GM21526 (cell line): Measurements from ENCODE around the gene TBC1D7.

Experiments
- ATAC-seq: cut with Tn5 transposase; IDR thresholded peaks from one replicate; pipeline ENCODE4 v1.9.1; 2021; ENCODE audit warnings: moderate library complexity; ENCODE audit not compliant: unreplicated experiment, low FRiP score

Gene TBC1D7

DNA sequence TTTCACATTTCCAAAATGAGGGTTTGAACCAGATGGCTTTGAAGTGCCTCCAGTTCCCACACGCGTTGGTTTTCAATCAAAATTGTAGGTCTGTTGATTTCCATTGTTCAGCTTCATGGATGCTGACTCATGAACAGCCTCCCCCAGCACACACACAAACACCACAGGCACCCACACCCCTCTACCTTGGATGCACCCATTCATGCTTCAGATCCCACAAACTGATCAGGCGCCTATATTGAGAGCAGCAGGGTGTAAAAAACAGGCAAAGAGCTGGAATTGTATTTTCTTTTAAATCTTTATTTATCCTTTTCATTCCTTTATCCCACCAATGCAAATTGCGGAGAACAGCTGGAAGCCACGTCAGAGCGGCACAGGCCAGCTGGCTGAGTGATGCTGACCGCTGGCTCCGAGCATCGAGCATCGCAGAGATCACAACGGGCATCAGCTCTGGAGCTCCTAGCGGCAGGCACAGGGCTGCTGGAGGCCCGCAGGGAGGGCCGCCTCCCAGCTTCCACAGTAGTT lies 29.3 kb upstream of the TBC1D7 start:
- ATAC-seq = no peak

DNA sequence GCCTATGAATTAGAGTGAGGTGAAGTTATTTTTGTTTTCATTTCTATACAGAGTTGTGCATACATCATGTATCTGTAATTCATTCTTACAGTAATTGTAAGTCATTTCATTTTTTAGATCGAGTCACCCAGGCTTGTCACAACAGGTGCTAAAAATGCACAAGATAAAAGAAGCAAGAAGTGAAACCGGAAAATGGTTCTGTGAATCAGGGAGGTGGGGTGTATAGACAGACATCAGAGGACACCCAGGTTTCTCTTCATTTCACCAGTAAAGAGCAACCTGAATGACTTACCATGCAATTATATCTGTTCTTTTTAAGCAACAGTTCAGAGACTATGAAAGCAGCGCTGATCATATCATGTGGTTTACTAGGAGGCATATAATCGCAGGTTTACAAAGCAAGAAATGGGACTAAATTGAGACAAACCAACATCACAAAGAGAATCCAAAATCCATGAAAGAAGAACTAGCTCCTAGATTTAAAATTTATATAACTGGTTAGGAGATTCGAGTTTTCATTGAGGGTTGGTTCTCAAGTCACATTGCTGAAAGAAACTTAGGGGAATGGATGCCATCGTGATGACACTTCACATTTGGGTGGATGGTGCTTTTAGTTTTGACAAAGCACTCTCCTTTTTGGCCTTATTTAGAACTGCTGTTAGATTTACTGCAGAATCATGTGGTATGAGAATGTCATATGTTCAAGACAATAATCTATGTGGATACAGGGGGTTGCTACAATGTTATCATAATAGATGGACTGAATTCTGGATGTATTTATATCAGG lies 27.9 kb upstream of the TBC1D7 start:
- ATAC-seq = peak; percentile 90

DNA sequence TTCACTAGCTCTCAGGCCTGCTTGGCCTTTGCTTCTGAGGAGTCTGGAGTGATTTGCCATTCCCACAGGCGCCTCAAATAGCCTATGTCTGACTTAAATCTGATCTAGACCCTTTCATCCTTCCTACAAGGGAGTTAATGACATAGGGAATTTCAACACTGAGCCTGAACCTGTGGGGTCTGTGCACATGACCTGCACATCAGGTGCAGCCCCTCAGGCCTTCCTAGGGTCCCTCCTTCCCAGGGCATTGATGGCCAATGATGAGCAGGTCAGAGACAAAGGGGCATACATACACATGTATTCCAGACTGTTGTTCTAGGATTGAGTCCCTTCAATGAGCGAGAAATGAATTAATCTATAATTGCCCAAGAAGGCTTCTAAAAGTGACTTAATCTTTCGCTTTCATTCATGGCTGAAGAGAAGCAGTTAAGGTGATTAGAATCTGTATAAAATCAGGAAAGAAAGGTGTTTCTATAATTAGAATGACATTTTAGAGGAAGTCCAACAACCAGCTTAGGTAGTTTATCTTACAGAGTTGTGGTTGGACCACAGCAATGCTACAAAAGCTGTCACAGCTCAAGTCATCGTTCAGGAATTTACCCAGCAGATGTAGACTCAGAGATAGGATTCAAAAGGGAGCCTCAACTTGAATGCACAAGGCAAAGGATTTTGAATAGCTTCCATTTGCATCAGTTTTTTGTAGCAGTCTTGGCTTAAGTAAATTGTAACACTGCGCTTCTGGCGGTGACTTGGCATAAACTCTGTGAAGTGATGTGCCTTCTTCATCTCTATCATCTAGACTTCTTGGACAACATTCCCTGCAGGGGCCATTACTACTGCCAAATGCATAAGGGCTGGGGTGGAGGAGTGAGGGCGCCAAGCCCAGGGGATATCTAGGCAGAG lies 27.0 kb upstream of the TBC1D7 start:
- ATAC-seq = no peak

DNA sequence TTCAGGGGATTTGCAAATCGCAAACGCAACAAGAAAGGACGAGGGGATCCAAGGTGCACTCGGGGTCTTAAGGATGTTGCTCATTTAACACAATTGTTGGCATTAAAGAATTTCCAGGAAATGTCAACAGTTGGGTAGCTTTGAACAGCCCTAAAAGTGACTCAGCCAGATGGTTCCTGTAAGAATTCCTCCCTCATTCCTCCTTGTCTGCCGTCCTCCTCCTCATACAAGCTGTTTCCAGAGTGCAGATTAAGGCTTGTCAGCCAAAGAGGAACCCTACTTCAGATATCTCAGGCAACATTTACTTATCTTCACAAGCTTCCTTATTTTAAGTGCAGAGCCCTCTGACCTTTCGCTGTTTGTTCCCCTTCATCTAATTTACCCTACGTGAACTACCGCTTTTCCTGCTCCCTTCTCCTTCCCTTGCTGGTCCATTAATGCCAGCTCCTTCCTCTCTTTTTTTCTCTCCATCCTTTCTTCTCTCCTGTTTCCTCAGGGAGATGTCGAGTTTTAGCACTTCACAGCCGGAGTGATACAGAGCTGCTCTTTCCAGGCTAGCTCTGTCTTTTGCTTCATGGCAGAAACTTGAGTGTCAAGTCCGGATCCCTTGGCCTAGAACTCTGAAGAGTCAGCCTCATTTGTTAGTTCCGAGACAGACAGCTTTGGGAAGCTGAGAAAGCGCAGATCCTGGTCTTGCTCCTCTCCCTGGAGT lies 26.1 kb upstream of the TBC1D7 start:
- ATAC-seq = no peak

DNA sequence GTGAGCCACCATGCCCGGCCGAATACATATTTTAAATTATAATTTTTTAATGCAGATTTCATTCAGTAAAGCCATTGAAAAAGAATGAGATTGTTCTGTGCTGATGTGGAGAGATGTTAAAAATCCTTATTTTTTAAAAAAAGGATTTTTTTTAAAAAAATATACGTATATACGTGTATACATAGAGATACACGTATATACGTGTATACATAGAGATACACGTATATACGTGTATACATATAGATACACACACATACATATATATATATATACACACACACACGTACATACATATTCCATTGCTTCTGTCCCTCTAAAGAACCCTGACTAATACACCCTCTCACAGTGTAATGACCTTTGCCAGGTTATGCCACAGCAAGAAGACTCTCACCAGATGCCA lies 23.8 kb upstream of the TBC1D7 start:
- ATAC-seq = no peak

DNA sequence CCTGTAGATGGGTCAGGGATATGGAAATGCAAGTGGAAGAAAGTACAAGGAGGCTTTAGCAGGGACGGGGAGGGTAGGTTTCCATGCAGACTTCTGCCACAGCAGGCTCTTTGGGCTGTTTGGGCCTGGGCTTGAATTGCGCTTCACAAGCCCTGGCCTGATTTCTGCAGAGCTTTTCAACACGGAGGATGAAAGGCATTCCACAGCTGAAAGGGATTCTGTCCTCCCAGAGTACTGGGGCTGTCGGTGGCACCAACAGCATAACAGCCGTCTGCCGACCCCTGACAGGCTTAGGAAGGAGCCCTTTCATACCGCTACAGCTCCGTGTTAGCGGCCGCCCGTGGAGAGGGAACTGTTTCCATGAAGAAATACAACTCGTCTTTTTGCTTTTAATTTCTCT lies 22.9 kb upstream of the TBC1D7 start:
- no peak for ATAC-seq

DNA sequence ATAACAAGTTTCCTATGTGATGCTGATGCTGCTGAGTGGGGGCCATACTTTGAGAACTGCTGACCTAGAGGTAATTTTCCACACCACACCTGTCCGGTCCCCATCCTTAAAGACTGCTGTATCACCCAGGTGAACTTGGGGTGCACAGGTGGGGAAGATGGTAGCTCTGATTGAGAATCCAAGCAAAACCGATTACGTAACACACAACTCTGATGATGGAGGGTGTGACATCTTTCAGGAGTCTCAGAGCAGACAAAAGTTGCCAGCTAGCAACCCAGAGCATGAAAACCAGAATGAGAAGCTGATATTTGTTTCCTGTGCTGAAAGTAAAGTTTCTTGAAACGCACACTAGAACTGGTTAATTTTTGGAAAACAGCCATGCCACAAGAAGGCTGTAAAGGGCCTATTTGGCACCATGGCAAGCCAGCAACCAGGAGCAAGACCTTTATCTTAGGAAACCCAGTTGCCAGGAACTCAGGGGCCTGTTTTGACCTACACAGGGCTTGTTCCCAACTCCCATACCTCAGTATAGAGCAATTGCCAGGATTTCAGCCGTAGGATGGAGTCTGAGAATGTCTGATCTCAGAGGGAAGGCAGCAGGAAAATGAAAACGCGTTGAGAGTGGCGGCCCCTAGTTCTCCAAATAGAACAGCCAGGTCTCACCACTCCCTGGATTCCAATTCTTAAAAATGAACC lies 21.6 kb upstream of the TBC1D7 start:
- no peak for ATAC-seq

DNA sequence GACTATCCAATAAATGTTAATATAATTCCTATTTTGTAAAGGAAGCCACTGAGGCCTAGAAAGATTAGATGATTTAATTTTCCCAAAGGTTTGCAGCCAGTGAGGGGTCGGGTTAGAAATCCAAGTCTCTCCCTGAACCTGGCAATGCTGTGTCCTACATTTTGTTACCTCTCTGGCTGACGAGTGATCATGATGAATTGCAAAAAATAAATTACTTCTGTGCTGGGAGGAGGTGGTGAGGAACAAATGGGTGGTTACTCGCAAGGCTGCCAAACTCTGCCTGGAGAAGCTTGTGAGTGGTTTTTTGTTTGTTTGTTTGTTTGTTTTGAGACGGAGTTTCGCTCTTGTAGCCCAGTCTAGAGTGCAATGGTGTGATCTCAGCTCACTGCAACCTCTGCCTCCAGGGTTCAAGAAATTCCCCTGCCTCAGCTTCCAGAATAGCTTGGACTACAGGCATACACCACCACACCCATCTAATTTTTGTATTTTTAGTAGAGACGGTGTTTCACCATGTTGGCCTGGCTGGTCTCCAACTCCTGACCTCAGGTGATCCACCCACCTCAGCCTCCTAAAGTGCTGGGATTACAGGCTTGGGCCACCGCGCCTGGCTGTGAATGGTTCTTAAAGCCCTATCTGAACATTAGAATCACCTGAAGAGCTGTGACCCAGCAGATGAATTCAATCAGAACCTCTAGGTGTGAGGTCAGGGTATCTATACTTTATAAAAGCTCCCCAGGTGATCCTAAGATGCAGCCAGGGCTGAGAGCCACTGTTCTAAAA lies 20.2 kb upstream of the TBC1D7 start:
- ATAC-seq = no peak

DNA sequence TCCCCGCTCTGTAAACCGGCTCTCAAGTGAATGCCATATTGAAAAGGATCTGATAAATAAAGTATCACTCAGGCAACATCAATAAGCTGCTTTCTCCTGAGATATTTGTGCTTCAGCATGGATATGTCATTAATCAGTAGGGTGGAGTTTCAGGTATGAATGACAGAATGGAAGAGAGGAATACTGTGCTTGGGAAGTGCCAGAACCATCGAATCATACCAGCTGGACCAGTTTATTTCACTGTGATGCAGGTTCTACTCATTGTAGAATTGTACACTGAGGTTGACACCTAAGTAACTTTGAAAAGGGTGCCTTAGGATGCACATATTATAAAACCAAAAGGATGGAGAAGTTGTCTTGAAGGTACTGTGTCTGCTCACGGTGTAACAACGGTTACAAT lies 17.9 kb upstream of the TBC1D7 start:
- no peak for ATAC-seq

DNA sequence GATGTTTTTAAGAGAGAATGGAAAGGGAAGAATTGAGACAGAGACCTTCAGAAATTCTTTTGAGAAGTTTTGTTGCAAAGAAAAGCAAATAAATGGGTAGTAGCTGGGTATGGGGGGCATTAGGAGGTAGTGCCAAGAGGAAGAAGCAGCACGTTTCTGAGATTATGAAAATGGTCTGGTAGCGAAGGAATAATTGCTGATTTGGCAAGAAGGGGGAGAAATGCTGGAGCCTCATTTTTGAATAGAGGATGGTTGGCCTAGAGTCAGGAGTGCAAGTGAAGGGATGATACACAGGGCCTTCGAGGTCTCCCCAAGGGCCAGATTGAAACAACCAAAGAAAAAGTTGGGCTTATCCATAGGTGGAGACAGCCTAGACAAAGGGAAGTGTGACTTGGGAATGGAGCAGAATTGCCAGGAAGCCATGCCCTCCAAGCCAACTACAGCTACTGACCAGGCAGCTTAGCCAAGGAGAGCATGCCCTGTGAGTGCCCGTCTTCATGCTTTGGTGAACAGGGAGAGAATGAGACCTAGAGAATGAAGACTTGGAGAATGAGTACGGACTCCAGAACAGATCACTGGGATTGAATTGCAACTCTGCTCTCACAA lies 14.2 kb upstream of the TBC1D7 start:
- ATAC-seq = no peak

DNA sequence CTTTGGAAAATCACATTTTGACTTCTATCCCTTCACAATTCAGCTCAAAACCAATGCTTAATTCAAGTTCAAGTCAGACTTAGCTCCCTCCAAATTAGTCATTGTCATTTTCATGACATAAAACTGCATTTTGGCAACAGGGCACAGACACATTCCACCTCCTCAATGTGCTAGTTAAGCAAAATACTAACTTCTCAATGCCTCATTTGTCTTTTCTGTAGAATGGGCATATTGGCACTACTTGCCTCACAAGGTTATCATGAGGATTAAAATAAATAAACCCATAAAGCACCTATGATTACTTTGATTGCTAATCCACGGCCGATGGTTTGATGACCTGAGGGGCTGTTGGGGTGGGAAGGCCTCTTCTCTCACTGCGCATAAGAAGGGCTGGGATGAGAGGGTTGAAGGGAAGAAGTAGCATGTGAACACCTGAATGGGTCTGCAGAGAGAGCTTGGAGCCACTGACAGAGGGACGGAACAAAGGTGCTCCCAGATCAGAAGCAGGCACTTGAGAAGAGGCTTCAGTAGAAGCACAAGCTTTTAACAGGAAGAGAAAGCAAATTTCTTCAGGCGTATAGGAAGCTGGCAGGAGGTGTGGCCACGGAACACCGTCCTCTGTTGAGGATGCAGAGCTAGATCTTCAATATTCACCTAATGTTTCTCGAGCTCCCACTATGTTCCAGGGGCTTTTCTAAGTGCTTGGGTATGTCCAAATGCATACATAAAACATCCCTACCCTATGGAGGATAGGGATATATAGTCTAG lies 11.7 kb upstream of the TBC1D7 start:
- no peak for ATAC-seq

DNA sequence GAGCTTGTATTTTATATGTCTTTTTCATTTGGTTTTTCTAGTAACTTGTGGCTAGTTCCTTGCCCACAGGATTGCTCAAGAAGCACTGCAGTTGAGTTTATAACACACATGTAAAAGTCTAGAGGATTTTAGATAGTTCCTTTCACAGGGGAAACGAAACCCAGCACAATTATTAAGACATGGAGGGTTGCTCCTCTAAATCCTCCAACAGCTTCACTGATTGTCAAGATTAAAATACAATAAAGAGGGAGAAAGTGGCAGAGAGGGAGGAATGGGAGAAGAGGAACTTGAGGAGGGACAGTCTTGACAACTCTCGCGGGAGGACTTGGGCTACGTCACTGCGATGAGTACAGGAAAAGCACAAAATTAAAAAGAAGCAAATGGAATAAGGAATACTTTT lies 9.7 kb upstream of the TBC1D7 start:
- no peak for ATAC-seq

DNA sequence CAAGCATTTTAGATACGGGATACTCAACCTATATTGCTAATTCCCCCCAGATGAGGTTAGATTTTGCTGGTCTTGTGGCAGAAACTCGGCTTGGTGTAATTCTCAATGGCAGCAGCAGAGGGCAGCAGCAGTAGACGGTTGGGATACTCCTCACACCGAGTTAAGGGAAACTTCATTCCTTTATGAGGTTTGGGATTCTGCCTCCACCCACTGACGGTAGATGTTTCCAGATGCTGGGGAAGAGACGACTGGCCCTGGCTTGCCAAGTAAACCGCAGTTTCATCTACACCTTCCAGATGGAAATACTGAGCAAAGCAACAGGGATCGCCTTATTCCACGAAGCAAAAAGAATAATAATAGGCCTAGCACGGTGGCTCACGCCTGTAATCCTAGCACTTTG lies 8.2 kb upstream of the TBC1D7 start:
- ATAC-seq = no peak

DNA sequence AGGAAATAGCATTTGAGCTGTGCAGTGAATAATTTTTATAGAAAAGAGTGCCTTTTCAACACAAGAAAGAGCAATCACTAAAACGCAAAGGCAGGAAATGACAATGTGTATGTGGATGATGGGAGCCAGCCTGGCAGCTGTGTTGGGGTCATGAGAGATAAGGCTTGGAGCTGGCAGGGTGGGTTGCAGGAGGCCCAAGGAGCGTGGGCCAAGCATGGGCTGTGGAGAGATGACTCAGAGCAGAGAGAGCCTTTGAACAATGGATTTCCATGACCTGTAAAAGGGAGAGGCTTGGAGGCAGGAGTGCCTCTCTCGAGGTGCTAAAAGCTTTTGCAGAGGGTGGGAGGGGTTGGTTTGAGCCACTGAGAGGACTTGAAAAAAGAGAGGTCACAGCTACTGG lies 6.6 kb upstream of the TBC1D7 start:
- no peak for ATAC-seq

DNA sequence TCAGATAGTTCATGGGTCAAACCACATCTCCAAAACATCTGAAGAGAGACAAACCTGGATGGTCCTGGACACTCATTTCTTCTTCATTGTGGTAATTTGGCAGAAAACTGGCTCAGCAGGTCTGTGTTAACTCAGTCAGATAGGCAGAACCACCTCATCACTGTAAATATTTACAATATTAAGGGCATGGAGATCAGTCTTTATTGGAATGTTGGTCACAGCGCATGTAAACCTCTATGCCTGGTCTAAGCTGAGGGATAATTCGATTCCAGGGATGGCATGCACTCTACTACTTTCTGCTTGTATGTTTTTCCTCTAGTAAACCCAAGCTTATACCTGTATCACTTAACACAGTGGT lies 4.0 kb upstream of the TBC1D7 start:
- no peak for ATAC-seq

DNA sequence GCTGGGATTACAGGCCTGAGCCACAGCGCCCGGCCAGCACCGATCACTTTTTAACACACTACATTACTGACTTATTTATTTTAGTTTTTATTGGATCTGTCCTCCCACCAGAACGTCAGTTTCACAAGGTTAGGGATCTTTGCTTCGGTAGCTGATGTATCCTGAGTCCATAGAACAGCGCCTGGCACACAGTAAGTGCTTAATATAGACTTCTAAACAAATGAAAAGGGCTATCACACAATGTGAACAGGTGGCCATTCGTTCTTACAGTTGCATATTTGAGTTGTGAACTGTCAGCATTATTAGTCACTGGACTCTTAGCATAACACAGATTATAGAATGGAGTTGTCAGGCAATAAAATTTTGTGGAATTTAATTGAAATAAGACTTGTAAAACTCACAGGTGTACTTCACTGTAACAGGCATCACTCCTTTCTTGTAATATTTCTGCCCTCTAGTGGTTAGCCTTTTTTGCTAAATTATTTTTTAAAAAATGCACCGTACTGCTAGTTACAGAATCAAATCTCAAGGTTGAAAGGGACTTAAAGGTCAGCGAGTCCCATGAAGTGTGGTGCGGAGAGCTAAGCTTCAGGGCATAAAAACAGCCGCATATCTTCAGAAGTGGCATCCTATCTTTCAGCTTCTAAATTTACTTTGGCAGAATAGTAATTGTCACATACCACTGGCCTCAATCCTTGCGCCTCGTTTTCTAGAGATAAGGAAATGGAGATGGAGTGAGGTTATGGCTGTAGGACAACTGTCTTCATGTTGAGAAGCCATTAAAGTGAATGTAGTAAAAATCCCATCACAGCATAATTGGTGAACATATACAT lies 3.4 kb upstream of the TBC1D7 start:
- no peak for ATAC-seq

DNA sequence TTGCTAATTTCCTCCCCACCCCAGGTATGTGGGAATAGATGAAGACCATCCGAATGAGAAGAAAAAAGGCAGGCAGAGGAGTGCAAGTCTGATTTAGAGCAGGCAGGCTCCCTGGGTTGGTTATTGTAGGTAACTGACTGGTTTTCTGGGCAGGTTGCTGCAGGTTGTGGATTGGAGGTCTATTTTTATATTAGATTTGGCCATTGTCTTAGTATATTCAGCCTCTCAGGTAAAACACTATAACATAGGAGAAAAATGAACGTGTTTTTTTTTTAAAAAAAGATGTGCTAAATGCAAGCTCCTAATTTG lies 492 bp upstream of the TBC1D7 start:
- ATAC-seq = no peak

DNA sequence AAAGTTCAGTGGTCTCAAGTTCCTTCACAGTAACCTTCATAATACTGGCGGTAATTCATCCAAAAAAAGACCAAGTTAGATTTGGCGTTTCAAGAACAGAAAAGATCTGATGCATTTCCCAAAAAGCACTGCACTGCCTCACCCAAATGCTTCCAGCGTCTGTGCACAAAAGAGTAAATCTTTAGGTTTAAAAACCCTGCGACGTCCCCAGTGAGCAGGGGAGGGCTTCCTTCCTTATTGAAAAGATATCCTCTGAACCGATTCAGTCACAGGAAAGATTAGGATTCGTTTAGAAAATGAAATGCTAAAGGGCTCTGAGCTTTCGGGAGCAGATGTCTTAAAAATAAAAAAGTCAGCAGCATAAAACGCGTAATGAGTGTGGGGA lies 654 bp downstream of the TBC1D7 start:
- ATAC-seq = no peak
